Measurements from ENCODE around the gene ABHD16B. TPM values are rescaled to one million over a fixed set of nuclear protein-coding genes. Genes with fewer than 3 reads are reported as not detected.
A peak's percentile ranks its signal among the peaks of the same experiment; 100 is the strongest.

ABHD16B gene
- total and polyA plus RNA-seq, 8 donors: 0.12 to 0.53 TPM; not detected in 6

DNA sequence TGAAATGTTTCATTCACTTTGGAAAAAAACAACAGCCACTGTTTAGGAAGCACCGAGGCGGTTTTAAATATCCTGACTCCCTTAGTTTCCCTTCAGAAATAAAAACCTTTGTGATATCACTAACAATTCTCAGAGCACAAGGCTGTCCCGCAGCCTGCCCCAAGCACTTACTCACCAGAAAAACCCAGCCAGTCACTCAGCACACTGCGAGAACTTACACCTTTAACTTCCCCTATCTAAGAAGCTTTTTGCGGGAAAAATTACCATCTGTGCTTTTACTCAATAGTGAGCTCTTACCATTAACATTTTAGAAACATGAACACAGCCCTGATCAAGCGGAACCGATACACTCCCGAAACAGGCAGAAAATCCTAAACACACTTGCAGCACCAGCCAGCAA, 39.5 kb upstream of the ABHD16B start:
- no peak for DNase-seq
- Histone ChIP-seq H3K27ac (no peak overlapping the region), H3K27me3 (no peaks in the 10 kb centered on the region), H3K4me3 (no peak overlapping the region), H3K9me3 (no peaks in the 10 kb centered on the region), H3K4me1 (no peaks in the 10 kb centered on the region), H3K36me3 (no peaks in the 10 kb centered on the region)
- ATAC-seq: no peak
- intact Hi-C loops (cut with DNase I): no loop called here
- FAIRE-seq: no peak
- WGBS, 2 donors: 73 to 80% methylated on average over 8 of the region's 8 CpGs
- no peak for TF ChIP-seq CTCF (IDR thresholded peaks at IDR 0.05)

GRCh38 chr20:63822276-63822696, 39.0 kb upstream of the ABHD16B start:
- Histone ChIP-seq H3K9me3 (no peaks in the 10 kb centered on the region), H3K4me1 (no peaks in the 10 kb centered on the region), H3K36me3 (no peaks in the 10 kb centered on the region), H3K4me3 (no peak overlapping the region), H3K27me3 (no peaks in the 10 kb centered on the region), H3K27ac (no peak overlapping the region)
- WGBS, 2 donors: 79 to 83% methylated on average over 15 of the region's 15 CpGs
- ATAC-seq: peak in 1 of 4 donors; percentile 81
- no peak for DNase-seq
- intact Hi-C loops (cut with DNase I): no loop called here
- no peak for FAIRE-seq
- no peak for TF ChIP-seq CTCF (IDR thresholded peaks at IDR 0.05)

- WGBS, 2 donors: 50 to 58% methylated on average over 12 of the region's 12 CpGs
- no peak for ATAC-seq
- intact Hi-C loops (cut with DNase I): no loop called here
Observed at GRCh38 chr20:63823691-63824311, 37.5 kb upstream of the ABHD16B start.

DNA sequence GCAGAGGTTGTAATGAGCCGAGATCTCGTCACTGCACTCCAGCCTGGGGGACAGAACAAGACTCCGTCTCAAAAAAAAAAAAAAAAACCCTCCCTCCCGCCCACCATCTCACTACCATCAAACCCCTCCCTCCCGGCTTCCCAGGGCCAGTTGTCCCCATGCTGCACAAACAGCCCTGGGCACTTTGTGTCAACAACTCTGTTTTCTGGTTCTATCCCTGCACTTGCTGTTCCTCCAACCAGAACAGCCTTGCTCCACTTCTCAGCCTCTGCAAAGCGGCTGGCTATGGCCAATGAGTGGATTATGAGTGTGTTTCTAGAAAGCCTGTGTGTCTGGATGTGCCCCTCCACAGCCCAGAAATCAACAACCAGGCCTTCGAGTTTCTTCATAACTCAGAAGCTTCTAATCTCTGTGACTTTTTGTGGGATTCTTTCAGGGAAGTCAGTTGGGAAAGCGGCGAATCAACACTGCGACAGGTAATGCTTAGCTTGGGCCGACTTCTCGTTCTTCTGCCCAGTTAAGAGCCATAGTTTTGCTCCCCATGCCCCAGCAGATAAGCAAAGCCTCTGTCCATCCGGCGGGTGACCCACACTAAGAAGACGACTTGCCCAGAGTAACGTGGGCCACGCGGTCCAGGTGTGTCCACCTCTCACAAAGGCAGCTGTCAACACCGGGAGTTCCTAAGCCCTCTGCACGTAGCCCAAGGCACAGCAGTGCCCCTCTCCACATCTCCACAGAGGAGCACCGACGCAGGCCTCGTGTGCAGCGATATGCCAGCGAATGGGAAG, 35.8 kb upstream of the ABHD16B start:
- H3K27ac ChIP-seq: no peak overlapping the region
- TF ChIP-seq CTCF (IDR thresholded peaks at IDR 0.05): no peak
- peaks cover 0 to 4% (median 4%) of the 10 kb centered on the region in 3 donors for H3K4me1 ChIP-seq
- H3K9me3 ChIP-seq: no peaks in the 10 kb centered on the region
- WGBS, 2 donors: 84 to 87% methylated on average over 25 of the region's 25 CpGs
- no peak overlapping the region for H3K4me3 ChIP-seq
- intact Hi-C loops (cut with DNase I): no loop called here
- no peaks in the 10 kb centered on the region for H3K27me3 ChIP-seq
- DNase-seq (no peak), ATAC-seq (no peak), FAIRE-seq (no peak)
- H3K36me3 ChIP-seq: no peaks in the 10 kb centered on the region

More at GRCh38 chr20:63823691-63824311, 37.5 kb upstream of the ABHD16B start:
- no peaks in the 10 kb centered on the region for H3K36me3 ChIP-seq
- H3K27ac ChIP-seq: no peak overlapping the region
- DNase-seq: no peak
- no peaks in the 10 kb centered on the region for H3K27me3 ChIP-seq
- H3K4me1 ChIP-seq: no peaks in the 10 kb centered on the region
- FAIRE-seq: no peak
- H3K9me3 ChIP-seq: no peaks in the 10 kb centered on the region
- no peak overlapping the region for H3K4me3 ChIP-seq
- no peak for TF ChIP-seq CTCF (IDR thresholded peaks at IDR 0.05)

GRCh38 chr20:63826753-63827152, 34.5 kb upstream of the ABHD16B start:
- H3K9me3 ChIP-seq: no peaks in the 10 kb centered on the region
- intact Hi-C loops (cut with DNase I): no loop called here
- FAIRE-seq: no peak
- TF ChIP-seq CTCF (IDR thresholded peaks at IDR 0.05): no peak
- H3K27ac ChIP-seq: no peak overlapping the region
- no peak for ATAC-seq
- 80 to 86% methylated on average over 13 of the region's 13 CpGs for WGBS, 2 donors
- H3K4me1 ChIP-seq: peaks cover 0 to 4% (median 4%) of the 10 kb centered on the region in 3 donors
- no peaks in the 10 kb centered on the region for H3K36me3 ChIP-seq
- no peaks in the 10 kb centered on the region for H3K27me3 ChIP-seq
- no peak overlapping the region for H3K4me3 ChIP-seq
- no peak for DNase-seq

Measured in pancreas (tissue), 10 donors.